Fibroblast of villous mesenchyme (primary cell): ENCODE data around the gene LSM14A. TPM values are rescaled to one million over a fixed set of nuclear protein-coding genes. Genes with fewer than 3 reads are reported as not detected.
"Not testable (repeated sequence)": the region's sequence is repeated elsewhere in the genome, so short reads cannot be mapped to it uniquely, and the experiment has no call there.

Source experiments
- DNase-seq: peaks from one replicate; pipeline ENCODE4 v3.0.0-alpha.2; 2010; ENCODE audit warnings: low read depth
- H3K4me3 ChIP-seq: 2 replicates; pipeline ENCODE4 v1.5.1; 2011; ENCODE audit warnings: low read depth, mild to moderate bottlenecking, low read length
- total RNA-seq: library from RNA; depleted of rRNA; stranded (reverse); fragments of >200 nt; gene quantifications from 2 replicates; pipeline ENCODE4 v1.2.3, GENCODE V29; 2012
- TF ChIP-seq, protein P1 (sequence below): IDR thresholded peaks from 2 replicates; pipeline ENCODE4 v1.5.1; 2012; ENCODE audit warnings: low read depth, mild to moderate bottlenecking, low read length; ENCODE audit not compliant: insufficient read depth

Gene LSM14A
- total RNA-seq, 1 donor, result 72.1 TPM

DNA sequence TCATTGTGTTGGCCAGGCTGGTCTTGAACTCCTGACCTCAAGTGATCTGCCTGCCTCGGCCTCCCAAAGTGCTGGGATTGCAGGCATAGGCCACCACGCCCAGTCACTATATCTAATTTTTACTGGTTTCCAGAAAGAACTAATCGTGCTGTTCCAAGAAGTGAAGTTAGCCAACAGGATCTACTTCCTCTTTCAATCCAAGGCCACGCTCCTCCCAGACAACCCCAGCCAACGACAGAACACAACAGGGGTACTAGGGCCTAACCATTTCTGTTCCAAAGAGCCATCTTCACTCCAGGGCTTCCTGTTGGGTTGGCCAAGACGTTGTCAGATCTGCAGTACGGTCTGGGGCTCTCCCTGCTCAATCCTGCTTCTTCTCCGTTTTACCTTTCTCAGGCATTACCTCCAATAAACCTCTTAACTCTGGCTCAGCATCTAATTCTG is 7.0 kb upstream of the LSM14A start:
- H3K4me3 ChIP-seq, result no peak overlapping the region
- TF ChIP-seq, protein P1, sequence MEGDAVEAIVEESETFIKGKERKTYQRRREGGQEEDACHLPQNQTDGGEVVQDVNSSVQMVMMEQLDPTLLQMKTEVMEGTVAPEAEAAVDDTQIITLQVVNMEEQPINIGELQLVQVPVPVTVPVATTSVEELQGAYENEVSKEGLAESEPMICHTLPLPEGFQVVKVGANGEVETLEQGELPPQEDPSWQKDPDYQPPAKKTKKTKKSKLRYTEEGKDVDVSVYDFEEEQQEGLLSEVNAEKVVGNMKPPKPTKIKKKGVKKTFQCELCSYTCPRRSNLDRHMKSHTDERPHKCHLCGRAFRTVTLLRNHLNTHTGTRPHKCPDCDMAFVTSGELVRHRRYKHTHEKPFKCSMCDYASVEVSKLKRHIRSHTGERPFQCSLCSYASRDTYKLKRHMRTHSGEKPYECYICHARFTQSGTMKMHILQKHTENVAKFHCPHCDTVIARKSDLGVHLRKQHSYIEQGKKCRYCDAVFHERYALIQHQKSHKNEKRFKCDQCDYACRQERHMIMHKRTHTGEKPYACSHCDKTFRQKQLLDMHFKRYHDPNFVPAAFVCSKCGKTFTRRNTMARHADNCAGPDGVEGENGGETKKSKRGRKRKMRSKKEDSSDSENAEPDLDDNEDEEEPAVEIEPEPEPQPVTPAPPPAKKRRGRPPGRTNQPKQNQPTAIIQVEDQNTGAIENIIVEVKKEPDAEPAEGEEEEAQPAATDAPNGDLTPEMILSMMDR, result no peak
- DNase-seq, result no peak

DNA sequence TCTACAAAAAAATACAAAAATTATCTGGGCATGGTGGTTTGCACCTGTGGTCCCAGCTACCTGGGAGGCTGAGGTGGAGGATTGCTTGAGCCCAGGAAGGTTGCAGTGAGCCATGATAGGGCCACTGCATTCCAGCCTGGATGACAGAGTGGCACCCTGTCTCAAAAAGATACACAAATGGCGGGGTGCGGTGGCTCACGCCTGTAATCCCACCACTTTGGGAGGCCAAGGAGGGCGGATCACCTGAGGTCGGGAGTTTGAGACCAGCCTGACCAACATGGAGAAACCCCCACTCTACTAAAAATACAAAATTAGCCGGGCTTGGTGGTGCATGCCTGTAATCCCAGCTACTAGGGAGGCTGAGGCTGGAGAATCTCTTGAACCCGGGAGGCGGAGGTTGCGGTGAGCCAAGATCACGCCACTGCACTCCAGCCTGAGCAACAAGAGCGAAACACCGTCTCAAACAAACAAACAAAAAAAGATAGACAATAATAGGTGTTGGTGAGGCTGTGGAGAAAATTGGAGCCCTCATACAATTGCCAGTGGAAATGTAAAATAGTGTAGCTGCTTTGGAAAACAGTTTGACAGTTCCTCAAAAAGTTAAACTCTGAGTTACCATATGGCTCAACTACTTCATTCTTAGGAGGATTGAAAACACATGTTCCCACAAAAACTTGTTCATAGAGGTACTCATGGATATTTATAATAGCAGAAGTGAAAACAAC is 2.7 kb upstream of the LSM14A start:
- H3K4me3 ChIP-seq, result not testable (repeated sequence)
- DNase-seq, result peak; percentile 20

DNA sequence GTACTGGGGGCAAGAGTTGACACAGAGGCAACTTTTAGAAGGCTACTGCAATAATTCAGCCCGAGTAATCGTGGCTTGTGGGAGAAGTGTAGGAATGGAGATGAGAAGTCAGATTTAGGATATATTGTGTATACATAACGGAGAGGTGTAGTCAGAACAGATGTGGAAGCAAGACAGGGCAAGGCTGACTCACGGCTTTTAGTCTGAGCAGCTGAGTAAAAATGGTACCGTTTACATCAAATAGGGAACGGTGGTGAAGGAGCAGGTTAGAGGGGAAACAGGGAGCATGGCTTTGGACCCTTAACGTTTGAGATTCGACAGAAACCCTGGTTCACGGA is 796 bp upstream of the LSM14A start:
- TF ChIP-seq, protein P1, result no peak
- peak; percentile 86 for DNase-seq
- H3K4me3 ChIP-seq, result peak overlapping the region; percentile 92

DNA sequence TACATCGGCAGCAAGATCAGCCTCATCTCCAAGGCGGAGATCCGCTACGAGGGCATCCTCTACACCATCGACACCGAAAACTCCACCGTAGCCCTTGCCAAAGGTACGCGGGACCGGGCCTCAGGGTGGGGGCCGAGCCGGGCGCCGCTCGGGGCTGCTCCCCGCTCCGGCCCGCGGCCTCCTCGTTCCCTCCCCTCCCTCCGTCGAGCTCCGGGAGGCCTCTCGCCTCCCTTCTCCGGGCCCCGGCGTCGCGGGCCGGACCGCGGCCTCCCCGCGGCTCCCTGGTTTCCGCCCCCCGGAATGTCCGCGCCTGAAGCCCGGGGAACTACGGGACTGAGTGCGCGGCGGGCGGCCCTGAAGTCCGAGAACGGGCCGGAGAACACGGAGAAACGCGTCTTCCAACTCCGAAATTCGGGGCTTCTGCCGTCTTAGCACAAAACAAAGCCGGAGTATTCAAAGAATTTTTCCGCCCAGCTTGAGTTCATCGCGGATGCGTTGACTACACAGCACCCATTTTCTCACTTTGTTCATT is 423 bp downstream of the LSM14A start:
- peak overlapping the region; percentile 92 for H3K4me3 ChIP-seq
- TF ChIP-seq, protein P1, result no peak
- no peak for DNase-seq

DNA sequence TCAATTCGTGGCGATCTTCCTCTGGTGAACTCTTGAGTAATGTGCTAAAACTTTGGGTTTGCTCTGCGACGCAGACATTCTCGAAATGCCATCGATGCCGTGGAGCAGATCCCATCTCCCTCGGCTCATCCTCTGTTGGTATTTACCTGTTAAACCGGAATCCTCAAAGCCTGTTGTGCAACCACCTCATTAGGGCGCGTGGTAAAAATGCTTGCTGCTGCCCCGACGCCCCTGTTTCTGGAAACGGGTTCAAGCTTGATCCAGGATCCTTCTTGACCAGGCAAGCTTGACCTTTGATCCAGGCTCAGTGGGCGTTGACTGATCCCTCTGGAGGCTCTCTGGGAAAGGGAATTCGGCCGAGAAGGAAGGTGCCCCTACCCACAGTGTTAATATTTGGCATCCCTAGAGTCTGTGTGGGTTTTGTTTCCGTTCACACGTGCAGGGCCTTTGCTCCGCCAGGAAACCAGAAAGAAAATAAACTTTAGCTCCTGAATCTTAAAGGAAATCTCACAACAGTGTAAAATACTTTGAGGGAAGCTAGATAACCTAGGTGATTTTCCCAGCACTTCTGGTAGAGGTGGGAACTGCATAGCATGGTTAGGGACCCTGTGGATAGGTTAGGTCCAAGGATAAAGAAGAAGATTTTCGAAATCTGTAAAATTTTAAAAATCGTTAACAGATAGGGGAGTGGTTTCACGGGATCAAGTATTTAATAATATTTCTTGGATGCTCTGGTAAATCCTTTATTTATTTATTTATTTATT is 1.1 kb downstream of the LSM14A start:
- TF ChIP-seq, protein P1, result no peak
- peak; percentile 52 for DNase-seq
- peak overlapping the region; percentile 92 for H3K4me3 ChIP-seq

DNA sequence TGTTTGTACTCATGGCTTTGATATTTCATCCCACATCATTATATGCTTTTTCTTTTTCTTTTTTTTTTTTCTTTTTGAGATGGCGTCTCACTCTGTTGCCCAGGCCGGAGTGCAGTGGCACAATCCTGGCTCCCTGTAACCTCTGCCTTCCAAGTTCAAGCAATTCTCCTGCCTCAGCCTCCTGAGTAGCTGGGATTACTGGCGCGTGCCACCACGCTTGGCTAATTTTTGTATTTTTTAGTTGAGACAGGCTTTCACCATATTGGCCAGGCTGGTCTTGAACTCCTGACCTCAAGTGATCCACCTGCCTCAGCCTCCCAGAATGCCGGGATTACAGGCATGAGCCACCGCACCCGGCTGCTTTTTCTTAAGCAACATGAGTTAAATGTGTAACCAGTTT is 2.9 kb downstream of the LSM14A start:
- DNase-seq, result not testable (repeated sequence)
- peak overlapping the region; percentile 19 for H3K4me3 ChIP-seq

DNA sequence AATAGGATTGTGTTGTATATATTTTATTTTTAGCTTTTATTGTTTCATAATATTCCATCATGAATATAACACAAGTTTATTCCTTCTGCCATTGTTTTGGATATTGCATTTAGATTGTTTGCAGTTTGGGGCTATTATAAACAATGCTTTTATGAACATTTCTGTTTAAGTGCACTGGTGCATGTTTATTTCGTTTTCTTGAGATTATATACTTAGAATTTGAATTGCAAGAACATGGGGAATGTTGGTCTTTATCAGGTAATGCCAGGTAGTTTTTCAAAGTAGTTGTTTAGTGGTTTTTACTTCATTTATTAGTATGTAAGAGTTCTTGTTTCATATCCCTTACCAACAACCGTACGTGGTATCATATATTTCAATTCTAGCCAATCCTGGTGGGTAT is 4.3 kb downstream of the LSM14A start:
- H3K4me3 ChIP-seq, result peak overlapping the region; percentile 8
- no peak for DNase-seq
- TF ChIP-seq, protein P1, result no peak
